HFF-Myc (cell line): Measurements from ENCODE around the gene COA6.

ENCODE experiments used
- DNase-seq: peaks from one replicate; pipeline ENCODE4 v3.0.0-alpha.2; 2011; ENCODE audit warnings: low read depth; ENCODE audit errors: extremely low read depth
- H3K4me3 ChIP-seq: replicated peaks from 2 replicates; pipeline ENCODE4 v1.5.1; 2011; ENCODE audit warnings: low read depth, mild to moderate bottlenecking, control low read depth, low read length
- CTCF ChIP-seq: IDR thresholded peaks from 2 replicates; pipeline ENCODE4 v1.5.1; 2012; ENCODE audit warnings: mild to moderate bottlenecking, low read depth, low read length, control low read depth; ENCODE audit errors: missing control alignments

The COA6 gene

GRCh38 chr1:234331507-234331906 lies 41.7 kb upstream of the COA6 start:
- no peak for DNase-seq

GRCh38 chr1:234336359-234336758 lies 36.9 kb upstream of the COA6 start:
- DNase-seq, result no peak
- no peak overlapping the region for H3K4me3 ChIP-seq
- TF ChIP-seq CTCF, result no peak

More at GRCh38 chr1:234331507-234331906, 41.7 kb upstream of the COA6 start:
- H3K4me3 ChIP-seq, result no peak overlapping the region
- no peak for TF ChIP-seq CTCF

- TF ChIP-seq CTCF, result no peak
- no peak overlapping the region for H3K4me3 ChIP-seq
Observed at GRCh38 chr1:234337233-234337632, 36.0 kb upstream of the COA6 start.

GRCh38 chr1:234340528-234340927 lies 32.7 kb upstream of the COA6 start:
- H3K4me3 ChIP-seq, result no peak overlapping the region
- no peak for DNase-seq
- no peak for TF ChIP-seq CTCF

More at GRCh38 chr1:234337233-234337632, 36.0 kb upstream of the COA6 start:
- DNase-seq, result no peak

GRCh38 chr1:234342774-234343173 lies 30.5 kb upstream of the COA6 start:
- no peak for DNase-seq
- no peak overlapping the region for H3K4me3 ChIP-seq
- no peak for TF ChIP-seq CTCF

- DNase-seq, result no peak
- TF ChIP-seq CTCF, result no peak
- H3K4me3 ChIP-seq, result no peak overlapping the region
Observed at GRCh38 chr1:234345237-234345636, 28.0 kb upstream of the COA6 start.

- DNase-seq, result no peak
- TF ChIP-seq CTCF, result no peak
- no peak overlapping the region for H3K4me3 ChIP-seq
Observed at GRCh38 chr1:234348964-234349363, 24.3 kb upstream of the COA6 start.
